ENCODE data around the gene HDAC4. TPM values are rescaled to one million over a fixed set of nuclear protein-coding genes. Genes with fewer than 3 reads are reported as not detected.

Gene HDAC4
- total and polyA plus RNA-seq, 9 of the 15 experiments (the other 6 are each of a cell fraction or from before 2014, with no cell fraction given) = 0.11 to 20.2 (median 4.0) TPM

DNA sequence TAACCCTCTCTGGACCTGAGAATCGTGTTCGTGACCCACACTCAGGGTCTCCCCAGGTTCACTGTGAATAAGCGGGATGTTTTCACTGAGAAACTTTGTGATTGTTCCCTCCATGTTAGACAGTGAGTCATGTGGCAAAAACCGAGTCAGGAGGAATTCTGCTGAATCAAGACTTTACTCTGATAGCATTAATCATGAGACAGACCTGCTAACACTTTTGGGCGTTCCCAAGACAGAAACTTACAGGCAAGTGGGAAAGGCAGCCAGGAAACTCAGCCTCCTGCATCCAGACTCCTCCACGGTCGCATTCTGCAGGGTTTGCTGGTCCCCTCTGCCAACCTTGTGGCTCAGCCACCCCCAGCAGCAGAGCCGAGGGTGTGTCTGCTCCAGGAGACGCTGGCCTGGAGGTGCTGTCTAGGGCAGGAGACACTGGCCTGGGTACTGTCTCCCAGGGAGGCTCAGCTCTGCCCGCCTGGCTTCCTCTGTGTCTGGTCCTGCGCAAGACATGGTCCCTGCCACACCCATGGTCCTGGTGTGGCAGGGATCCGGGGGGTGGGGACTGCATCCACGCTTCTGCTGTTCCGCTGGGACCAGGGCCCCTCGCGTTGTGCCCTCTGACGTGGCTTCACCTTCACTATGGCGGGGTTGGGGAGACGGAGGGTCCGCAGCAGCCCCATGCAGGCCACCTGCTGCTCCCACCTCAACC lies 375.6 kb downstream of the HDAC4 start (continued):
- TF ChIP-seq ZNF395 (CRISPR knock-in tag; IDR thresholded peaks at IDR 0.05) = no peak
- peak; percentile 42 for TF ChIP-seq C11orf30 (IDR thresholded peaks at IDR 0.05; ENCODE audit: low read depth)
- peak; percentile 38; the same call in 1 of the 2 replicates for TF ChIP-seq MAFK (IDR thresholded peaks at IDR 0.05; ENCODE audit: low read length)
- TF ChIP-seq PCBP1 (IDR thresholded peaks at IDR 0.05; ENCODE audit: low read depth, low read length, poor library complexity, severe bottlenecking) = no peak
- no peak for TF ChIP-seq SMARCB1 (IDR thresholded peaks at IDR 0.05; ENCODE audit: insufficient read length, low read depth)
- TF ChIP-seq NFATC3 (IDR thresholded peaks at IDR 0.05) = no peak
- TF ChIP-seq NCOA4 (IDR thresholded peaks at IDR 0.05; ENCODE audit: partially characterized antibody) = no peak
- no peak for TF ChIP-seq FOXA3 (CRISPR knock-in tag; conservative IDR thresholded peaks at IDR 0.05 in 1 of 2, IDR thresholded peaks at IDR 0.05 in 1 of 2)
- TF ChIP-seq BRD4 (IDR thresholded peaks at IDR 0.05) = no peak
- no peak for TF ChIP-seq SIX5 (IDR thresholded peaks at IDR 0.05; ENCODE audit: borderline replicate concordance in 1 of 2, insufficient read depth in 1 of 2, low read depth in 1 of 2, low read length in 2 of 2)
- TF ChIP-seq KLF16 (IDR thresholded peaks at IDR 0.05) = no peak
- no peak for TF ChIP-seq SMC3 (conservative IDR thresholded peaks at IDR 0.05; ENCODE audit: insufficient read depth, low read depth, low read length)
- no peak for TF ChIP-seq CHCHD3 (CRISPR knock-in tag; IDR thresholded peaks at IDR 0.05)
- no peak for TF ChIP-seq TAF9B (IDR thresholded peaks at IDR 0.05; ENCODE audit: partially characterized antibody)
- 0 out of 2 replicates have a peak, but pooled peaks have one; percentile 7 for TF ChIP-seq PKNOX1 (IDR thresholded peaks at IDR 0.05)
- TF ChIP-seq MAFF (IDR thresholded peaks at IDR 0.05; ENCODE audit: low read length) = peak; percentile 12; the same call in 1 of the 2 replicates
- no peak for TF ChIP-seq ARID3A (IDR thresholded peaks at IDR 0.05; ENCODE audit: borderline replicate concordance, low read depth, low read length)
- no peak for TF ChIP-seq PYGO2 (tag; IDR thresholded peaks at IDR 0.05)
- no peak for TF ChIP-seq FOXA1 (IDR thresholded peaks at IDR 0.05; ENCODE audit: borderline replicate concordance)
- peak; percentile 22 for TF ChIP-seq MEIS2 (IDR thresholded peaks at IDR 0.05; ENCODE audit: partially characterized antibody)
- TF ChIP-seq, protein P1, sequence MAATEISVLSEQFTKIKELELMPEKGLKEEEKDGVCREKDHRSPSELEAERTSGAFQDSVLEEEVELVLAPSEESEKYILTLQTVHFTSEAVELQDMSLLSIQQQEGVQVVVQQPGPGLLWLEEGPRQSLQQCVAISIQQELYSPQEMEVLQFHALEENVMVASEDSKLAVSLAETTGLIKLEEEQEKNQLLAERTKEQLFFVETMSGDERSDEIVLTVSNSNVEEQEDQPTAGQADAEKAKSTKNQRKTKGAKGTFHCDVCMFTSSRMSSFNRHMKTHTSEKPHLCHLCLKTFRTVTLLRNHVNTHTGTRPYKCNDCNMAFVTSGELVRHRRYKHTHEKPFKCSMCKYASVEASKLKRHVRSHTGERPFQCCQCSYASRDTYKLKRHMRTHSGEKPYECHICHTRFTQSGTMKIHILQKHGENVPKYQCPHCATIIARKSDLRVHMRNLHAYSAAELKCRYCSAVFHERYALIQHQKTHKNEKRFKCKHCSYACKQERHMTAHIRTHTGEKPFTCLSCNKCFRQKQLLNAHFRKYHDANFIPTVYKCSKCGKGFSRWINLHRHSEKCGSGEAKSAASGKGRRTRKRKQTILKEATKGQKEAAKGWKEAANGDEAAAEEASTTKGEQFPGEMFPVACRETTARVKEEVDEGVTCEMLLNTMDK (IDR thresholded peaks at IDR 0.05; ENCODE audit: borderline replicate concordance, insufficient read depth, low read depth, low read length, poor library complexity, severe bottlenecking) = no peak
- TF ChIP-seq ZNF431 (CRISPR knock-in tag; IDR thresholded peaks at IDR 0.05) = no peak
- TF ChIP-seq TEAD1 (CRISPR knock-in tag; IDR thresholded peaks at IDR 0.05) = no peak
